Memory B cell (primary cell): ENCODE results near the gene COL1A1.

Experiments
- ATAC-seq: fragments of 150-1000 bp; cut with Tn5 transposase; 2 replicates; pipeline ENCODE4 v1.10.0; 2021; ENCODE audit warnings: low read depth, mild to moderate bottlenecking, moderate library complexity
- DNase-seq, 2 donors: peaks; one replicate each; pipeline ENCODE4 v3.0.0; 2022; ENCODE audit warnings: low spot score in 2 of 2
- H3K27ac Mint-ChIP-seq: one replicate; pipeline ENCODE4 v1.8.0; 2022; ENCODE audit warnings: mild to moderate bottlenecking, moderate library complexity, mixed read lengths
- H3K27me3 Mint-ChIP-seq: one replicate; pipeline ENCODE4 v1.8.0; 2022; ENCODE audit warnings: mixed read lengths
- H3K36me3 Mint-ChIP-seq: one replicate; pipeline ENCODE4 v1.8.0; 2022; ENCODE audit warnings: mild to moderate bottlenecking, mixed read lengths
- H3K4me1 Mint-ChIP-seq: one replicate; pipeline ENCODE4 v1.8.0; 2022; ENCODE audit warnings: mixed read lengths
- H3K4me3 Mint-ChIP-seq: one replicate; pipeline ENCODE4 v1.8.0; 2022; ENCODE audit warnings: mild to moderate bottlenecking, moderate library complexity, mixed read lengths
- H3K9me3 Mint-ChIP-seq: one replicate; pipeline ENCODE4 v1.8.0; 2022; ENCODE audit warnings: mixed read lengths

COL1A1 gene

DNA sequence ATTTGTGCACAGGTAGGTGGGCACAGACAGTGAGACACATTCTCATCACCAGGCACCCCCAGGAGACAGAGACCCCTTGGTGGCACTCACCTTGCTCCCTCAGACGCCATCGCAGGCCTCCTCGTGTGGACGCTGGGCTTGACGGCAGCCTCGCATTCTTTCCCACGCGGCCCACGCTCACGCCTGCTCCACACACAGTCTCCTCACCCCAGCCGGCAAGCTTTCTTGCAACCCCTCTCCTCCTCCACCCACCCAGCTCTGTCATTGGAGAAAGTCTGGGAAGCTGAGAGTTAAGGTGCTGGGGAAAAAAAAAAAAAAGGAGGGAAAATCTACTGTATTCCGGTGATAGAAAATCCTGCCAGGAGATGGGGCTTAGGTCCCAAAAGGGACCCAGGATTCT, 20.8 kb downstream of the COL1A1 start:
- no peaks in the 10 kb centered on the region for H3K9me3 Mint-ChIP-seq
- H3K4me1 Mint-ChIP-seq, result peaks cover 33% of the 10 kb centered on the region
- no peak overlapping the region for H3K27ac Mint-ChIP-seq

DNA sequence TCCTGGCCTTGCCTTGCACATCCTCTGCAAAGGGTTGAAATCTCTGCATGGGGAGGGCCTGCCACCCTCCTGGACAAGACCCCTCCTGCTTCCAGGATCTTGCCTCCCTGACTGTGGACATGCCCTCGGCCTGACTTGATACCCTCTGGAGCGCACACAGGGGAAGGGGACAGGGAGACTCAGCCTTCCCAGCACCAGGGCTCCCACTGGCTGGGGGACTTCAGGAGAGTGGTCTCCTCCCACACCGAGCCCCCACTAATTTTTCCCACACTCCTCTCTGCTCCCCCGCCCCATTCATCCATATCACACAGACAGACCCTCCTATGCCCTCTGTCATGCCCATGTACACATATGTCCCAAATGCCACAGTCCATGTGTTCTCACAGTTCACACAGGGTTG, 21.3 kb downstream of the COL1A1 start:
- H3K4me3 Mint-ChIP-seq, result no peak overlapping the region
- no peaks in the 10 kb centered on the region for H3K36me3 Mint-ChIP-seq
- peaks cover 28% of the 10 kb centered on the region for H3K4me1 Mint-ChIP-seq
- ATAC-seq (no peak), DNase-seq (no peak)
- H3K27ac Mint-ChIP-seq, result no peak overlapping the region
- H3K27me3 Mint-ChIP-seq, result no peaks in the 10 kb centered on the region
- H3K9me3 Mint-ChIP-seq, result no peaks in the 10 kb centered on the region

More for the DNA sequence above, 20.8 kb downstream of the COL1A1 start:
- Mint-ChIP-seq H3K36me3 (no peaks in the 10 kb centered on the region), H3K4me3 (no peak overlapping the region), H3K27me3 (no peaks in the 10 kb centered on the region)
- DNase-seq, result no peak
- no peak for ATAC-seq

DNA sequence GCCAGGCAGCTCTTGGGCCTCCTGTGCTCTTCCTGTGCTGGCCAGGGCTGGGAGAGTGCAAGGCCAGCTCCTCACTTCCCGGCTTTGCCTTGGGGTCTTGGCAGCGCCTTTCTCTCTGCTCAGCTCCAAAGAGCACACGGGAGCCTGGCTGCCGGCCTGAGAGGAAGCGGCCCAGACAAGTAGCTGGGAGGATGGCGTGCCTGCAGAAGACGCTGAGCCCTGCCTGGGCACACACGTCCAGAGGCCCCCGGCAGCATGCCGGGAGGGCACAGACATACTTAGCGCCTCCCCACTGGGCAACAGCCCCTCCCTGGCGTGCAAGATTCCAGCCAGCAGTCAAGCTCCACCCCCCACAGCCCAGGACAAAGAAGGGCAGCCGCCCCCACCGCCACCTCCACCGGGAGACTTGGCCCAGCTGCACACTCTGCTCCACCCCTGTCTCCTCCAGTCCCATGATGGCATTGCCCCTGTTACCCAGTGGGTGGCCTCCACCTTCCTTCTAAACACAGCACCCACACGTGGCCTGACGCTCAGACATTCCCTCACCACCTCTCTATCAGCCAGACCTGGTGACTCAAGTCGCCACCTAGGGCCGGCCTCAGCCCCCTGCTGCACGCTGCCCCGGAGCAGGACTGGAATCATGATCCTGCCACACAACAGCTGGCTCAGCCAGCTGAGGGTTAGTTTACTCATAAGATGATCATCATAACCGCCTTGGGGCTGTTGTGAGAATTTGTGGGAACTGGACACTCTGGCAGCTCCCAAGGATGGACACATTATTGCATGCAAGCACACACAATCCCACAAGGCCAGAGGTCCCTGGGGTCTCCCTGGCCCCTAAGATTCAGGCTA, 23.2 kb downstream of the COL1A1 start:
- Mint-ChIP-seq H3K27ac (peak overlapping the region; percentile 2), H3K36me3 (no peaks in the 10 kb centered on the region), H3K27me3 (no peaks in the 10 kb centered on the region), H3K4me1 (peaks cover 15% of the 10 kb centered on the region), H3K4me3 (peak overlapping the region; percentile 51), H3K9me3 (no peaks in the 10 kb centered on the region)
- DNase-seq (peak; percentile 49 to 50), ATAC-seq (peak; percentile 96)

DNA sequence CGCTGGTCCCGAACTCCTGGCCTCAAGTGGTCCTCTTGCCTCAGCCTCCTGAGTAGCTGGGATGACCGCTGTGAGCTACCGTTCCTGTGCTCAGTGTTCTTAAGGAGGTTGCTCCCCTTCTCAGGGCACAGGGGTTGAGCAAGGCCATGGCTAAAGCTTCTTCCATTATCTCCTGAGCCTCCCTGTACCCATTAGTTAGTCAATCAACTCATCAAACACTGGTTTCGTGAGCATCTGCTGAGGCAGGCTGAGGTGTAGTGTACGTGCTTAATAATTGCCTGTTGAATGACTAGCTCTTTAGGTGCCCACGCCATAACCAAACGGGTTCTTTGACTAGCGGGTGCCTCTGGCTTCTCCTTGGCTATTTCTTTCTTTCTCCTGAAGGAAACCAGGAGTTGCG, 24.0 kb downstream of the COL1A1 start:
- Mint-ChIP-seq H3K4me3 (no peak overlapping the region), H3K4me1 (peaks cover 12% of the 10 kb centered on the region), H3K36me3 (no peaks in the 10 kb centered on the region), H3K9me3 (no peaks in the 10 kb centered on the region), H3K27me3 (no peaks in the 10 kb centered on the region), H3K27ac (no peak overlapping the region)
- no peak for DNase-seq
- no peak for ATAC-seq

DNA sequence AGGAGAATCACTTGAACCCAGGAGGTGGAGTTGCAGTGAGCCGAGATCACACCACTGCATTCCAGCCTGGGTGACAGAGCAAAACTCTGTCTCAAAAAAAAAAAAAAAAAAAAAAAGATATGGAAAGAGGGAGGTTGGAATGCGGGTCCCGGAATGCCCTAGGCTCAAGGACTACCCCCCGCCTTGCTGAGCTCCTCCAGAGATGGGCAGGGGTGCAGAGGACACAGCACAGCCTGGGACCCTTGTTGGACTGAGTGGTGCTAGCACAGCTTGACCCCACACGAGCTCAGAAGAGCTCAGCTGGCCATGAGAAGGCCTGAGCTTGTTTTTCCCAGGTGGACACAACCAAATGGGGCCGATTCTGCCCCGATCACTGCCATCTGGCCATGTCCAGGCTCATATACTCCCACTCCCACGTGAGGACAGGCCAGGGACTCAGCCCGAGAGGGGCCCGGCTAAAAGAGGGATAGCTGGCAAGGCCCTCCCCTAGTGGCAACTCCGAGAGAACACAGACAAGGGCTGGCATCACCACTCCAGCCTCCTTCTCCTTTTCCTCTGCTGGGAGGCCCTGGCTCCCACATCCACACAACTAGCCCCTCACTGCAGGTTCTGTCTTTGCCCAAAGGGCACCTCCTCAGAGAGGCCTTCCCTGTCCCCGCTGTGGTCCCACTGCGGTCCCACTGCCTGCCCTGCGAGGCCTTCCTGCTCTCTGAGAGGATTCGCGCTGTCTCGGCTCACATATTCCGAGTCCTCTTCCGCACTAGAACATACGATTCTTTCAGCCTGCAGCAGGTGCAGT, 24.7 kb downstream of the COL1A1 start:
- Mint-ChIP-seq H3K27ac (no peak overlapping the region), H3K4me3 (no peak overlapping the region), H3K36me3 (no peaks in the 10 kb centered on the region), H3K4me1 (peaks cover 10% of the 10 kb centered on the region), H3K9me3 (no peaks in the 10 kb centered on the region), H3K27me3 (no peaks in the 10 kb centered on the region)
- no peak for ATAC-seq
- DNase-seq, result no peak

DNA sequence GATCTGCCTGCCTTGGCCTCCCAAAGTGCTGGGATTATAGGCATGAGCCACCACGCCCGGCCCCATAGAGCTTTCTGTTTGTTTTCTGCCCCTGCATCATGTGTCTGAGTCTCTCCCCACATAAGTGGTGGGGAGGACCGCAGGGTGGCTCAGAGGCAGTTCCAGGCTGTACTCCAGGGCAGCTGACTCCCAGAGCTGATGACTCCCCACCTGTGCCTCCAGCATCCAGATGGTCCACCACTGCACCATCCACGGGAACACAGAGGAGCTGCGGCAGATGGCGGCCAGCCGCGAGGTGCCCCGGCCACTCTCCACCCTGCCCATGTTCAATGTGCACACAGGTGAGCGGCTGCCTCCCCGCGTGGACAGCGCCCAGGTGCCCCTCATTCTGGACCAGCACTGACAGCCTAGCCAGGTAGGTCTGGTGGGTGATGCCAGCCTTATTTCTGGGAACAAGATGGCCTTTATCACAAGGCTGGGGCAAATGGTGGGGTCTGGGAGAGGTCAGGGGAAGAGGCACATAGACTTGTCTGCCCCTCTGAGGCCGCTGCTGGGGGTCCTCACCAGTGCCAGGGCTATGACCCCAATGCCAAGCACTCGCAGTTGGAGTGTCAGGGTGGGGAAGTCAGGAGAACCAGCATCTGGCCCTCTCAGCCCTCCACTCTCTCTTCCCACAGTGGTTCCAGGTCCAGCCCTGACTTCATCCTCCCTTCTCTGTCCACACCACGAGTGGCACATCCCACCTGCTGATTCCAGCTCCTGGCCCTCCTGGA, 26.2 kb downstream of the COL1A1 start:
- no peak for ATAC-seq
- Mint-ChIP-seq H3K36me3 (no peaks in the 10 kb centered on the region), H3K27ac (no peak overlapping the region), H3K4me1 (peaks cover 10% of the 10 kb centered on the region), H3K4me3 (no peak overlapping the region), H3K9me3 (no peaks in the 10 kb centered on the region), H3K27me3 (no peaks in the 10 kb centered on the region)
- DNase-seq, result no peak

DNA sequence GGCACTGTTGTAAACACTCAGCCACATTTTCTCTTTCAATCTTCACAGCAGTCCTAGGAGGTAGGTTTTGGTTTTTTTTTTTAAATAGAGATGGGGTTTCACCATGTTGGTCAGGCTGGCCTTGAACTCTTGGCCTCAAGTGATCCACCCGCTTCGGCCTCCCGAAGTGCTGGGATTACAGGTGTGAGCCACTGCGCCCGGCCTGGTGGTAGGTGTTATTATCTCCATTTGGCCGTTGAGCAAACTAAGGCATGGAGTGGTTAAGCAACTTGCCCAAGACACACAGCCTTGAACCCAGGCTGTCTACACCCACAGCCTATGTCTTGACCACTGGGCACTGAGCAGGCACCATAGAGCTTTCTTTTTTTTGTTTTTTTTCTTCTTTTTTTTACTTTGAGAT, 27.0 kb downstream of the COL1A1 start:
- Mint-ChIP-seq H3K9me3 (no peaks in the 10 kb centered on the region), H3K36me3 (no peaks in the 10 kb centered on the region), H3K27me3 (no peaks in the 10 kb centered on the region), H3K27ac (no peak overlapping the region), H3K4me3 (no peak overlapping the region), H3K4me1 (peaks cover 12% of the 10 kb centered on the region)
- ATAC-seq (no peak), DNase-seq (no peak)

DNA sequence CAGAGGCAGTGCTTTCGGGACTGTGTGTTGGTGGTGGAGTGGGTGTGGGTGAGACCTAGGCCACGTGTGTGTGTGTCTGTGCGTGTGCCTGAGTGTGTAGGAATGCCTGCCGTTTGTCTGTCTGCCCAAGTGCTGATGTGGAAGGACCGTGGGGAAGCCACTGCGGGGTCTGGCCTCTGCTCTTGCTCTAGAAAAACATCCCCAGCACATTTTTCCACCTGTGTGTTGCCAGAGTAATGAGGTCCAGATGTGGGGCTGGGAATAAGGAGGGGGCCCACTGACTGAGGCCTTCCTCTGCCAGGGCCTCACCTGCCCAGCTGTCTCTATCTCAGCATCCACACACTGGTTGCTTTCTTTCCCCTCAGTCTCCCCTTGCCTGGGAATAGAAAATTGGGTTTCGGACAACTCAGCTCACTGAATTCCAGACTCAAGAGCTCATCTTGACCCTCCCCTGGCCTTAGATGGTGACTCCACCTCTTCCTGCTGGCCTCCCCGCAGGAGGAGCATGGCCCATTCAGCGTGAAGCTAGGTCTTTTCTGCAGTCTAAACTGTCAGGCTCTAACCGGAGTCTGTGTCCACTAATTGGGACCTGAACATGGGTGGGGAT, 28.0 kb downstream of the COL1A1 start:
- H3K9me3 Mint-ChIP-seq, result no peaks in the 10 kb centered on the region
- peaks cover 21% of the 10 kb centered on the region for H3K4me1 Mint-ChIP-seq
- H3K27ac Mint-ChIP-seq, result no peak overlapping the region
- H3K27me3 Mint-ChIP-seq, result no peaks in the 10 kb centered on the region
- no peak overlapping the region for H3K4me3 Mint-ChIP-seq
- H3K36me3 Mint-ChIP-seq, result peaks cover 1% of the 10 kb centered on the region
- ATAC-seq (no peak), DNase-seq (no peak)

DNA sequence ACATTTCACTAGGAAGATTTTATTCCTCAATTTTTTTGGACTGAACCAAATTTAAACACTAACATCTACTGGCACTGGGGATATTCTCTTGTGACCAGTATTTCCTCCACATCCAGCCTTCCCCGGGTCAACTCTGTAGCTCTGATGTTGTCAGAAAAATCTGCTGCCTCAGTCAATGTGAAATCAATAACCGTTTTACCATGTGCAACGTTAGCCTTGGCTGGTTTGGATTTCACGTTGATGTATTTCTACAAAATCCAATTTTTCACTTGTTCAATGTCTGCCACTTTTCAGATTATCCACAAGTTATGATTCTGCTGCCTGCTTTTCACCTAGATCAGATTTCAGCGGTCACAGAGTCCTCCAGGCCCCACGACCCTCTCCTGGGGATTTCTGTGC, 28.5 kb downstream of the COL1A1 start:
- H3K4me3 Mint-ChIP-seq, result no peak overlapping the region
- no peak for ATAC-seq

DNA sequence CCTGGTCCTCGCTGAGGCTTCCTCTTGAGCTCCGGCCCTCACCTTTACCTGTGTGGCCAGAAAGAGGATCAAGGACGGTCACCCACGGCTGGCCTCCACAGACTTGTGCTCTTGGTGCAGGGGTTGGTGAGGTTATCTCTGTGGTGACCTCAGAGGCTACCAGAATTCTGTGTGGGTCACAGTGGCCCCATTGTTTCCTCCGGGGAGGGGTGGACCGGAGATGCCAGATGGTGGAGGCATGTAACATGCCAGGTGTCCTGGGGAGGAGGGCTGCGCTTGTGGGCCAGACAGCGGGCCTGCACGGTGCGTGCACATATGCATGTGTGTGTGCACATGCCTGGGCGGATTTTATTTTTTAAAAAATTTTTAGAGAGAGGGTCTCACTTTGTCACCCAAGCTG, 29.3 kb downstream of the COL1A1 start:
- peaks cover 1% of the 10 kb centered on the region for H3K36me3 Mint-ChIP-seq
- no peaks in the 10 kb centered on the region for H3K27me3 Mint-ChIP-seq
- DNase-seq (no peak), ATAC-seq (no peak)
- H3K9me3 Mint-ChIP-seq, result no peaks in the 10 kb centered on the region
- H3K4me1 Mint-ChIP-seq, result peaks cover 16% of the 10 kb centered on the region
- no peak overlapping the region for H3K4me3 Mint-ChIP-seq
- no peak overlapping the region for H3K27ac Mint-ChIP-seq

More for the DNA sequence above, 28.5 kb downstream of the COL1A1 start:
- Mint-ChIP-seq H3K4me1 (peaks cover 17% of the 10 kb centered on the region), H3K27me3 (no peaks in the 10 kb centered on the region), H3K36me3 (peaks cover 1% of the 10 kb centered on the region), H3K9me3 (no peaks in the 10 kb centered on the region), H3K27ac (no peak overlapping the region)
- DNase-seq, result no peak

DNA sequence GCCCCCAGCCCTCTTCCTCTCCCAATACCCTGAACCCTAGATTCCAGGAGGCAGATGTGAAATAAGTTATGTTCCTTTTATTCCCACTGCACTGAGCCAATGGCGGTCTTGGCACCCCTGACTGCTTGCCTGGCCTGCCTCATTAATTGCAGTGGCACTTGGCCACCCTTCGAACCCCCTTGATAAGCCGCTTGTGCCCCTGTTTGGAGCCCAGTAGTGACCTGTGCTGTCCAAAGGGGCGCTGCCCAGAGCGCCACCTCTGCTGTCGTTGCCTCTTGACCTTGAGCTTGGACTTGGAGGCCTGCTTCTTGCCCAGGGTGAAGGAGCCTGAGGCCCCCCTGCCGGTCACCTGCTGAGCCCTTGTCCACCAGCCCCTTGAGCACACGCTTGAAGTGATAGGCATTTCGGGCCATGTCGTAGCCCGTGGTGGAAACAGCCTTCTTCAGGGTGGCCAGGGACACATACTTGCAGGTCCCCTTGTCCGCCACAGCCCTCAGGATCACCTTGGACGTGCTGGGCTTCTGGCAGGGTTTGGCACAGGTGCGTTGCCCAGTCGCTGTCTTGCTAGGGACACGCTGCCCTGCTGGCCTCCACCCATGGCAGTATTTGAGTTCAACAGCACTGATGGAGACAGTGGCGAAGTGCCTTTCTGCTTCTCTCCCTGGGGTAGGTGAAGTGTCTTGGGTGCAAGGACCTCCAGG, 29.9 kb downstream of the COL1A1 start:
- H3K9me3 Mint-ChIP-seq, result no peaks in the 10 kb centered on the region
- no peaks in the 10 kb centered on the region for H3K27me3 Mint-ChIP-seq
- H3K4me3 Mint-ChIP-seq, result no peak overlapping the region
- H3K36me3 Mint-ChIP-seq, result peaks cover 1% of the 10 kb centered on the region
- peaks cover 17% of the 10 kb centered on the region for H3K4me1 Mint-ChIP-seq
- DNase-seq (no peak), ATAC-seq (no peak)
- H3K27ac Mint-ChIP-seq, result no peak overlapping the region

DNA sequence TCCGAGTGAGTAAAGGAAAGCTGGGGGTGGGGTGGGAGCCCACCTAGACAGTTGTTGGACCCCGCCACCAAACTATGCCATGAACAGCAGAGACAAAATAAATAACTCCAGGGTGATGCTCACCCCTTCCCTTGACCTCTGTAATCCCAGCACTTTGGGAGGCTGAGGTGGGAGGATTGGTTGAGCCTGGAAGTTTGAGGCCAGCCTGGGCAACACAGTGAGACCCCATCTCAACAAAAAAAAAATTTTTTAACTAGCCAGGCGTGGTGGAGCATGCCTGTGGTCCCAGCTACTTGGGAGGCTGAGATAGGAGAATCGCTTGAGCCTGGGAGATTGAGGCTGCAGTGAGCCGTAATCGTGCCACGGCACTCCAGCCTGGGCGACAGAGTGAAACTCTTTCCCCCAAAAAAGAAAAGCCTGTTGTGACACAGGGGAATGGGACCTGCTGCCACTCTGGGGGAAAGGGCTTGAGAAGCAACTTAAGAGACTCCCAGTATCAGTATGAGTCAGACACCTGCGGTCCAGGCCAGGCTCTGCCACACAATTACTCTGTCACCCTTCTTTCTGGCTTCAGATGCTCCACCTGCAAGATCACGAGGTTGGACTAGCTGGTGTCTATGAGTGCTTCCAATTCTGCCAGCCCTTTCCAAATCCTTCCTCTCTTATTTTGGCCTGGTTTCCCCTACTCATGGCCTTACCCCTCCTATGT, 30.6 kb downstream of the COL1A1 start:
- DNase-seq, result no peak
- Mint-ChIP-seq H3K9me3 (no peaks in the 10 kb centered on the region), H3K4me3 (no peak overlapping the region), H3K4me1 (peaks cover 17% of the 10 kb centered on the region), H3K27ac (no peak overlapping the region), H3K36me3 (peaks cover 1% of the 10 kb centered on the region), H3K27me3 (no peaks in the 10 kb centered on the region)
- no peak for ATAC-seq
